AG09309 (cell line): ENCODE results near the gene MTF1.

Experiments used
- DNase-seq: peaks from one replicate; pipeline ENCODE4 v3.0.0-alpha.2; 2010; ENCODE audit warnings: low read depth
- H3K4me3 ChIP-seq: 2 replicates; pipeline ENCODE4 v1.5.1; 2011; ENCODE audit warnings: mild to moderate bottlenecking, low read depth, low read length, moderate library complexity; ENCODE audit not compliant: control insufficient read depth
- CTCF ChIP-seq: IDR thresholded peaks from 2 replicates; pipeline ENCODE4 v1.5.1; 2011; ENCODE audit warnings: mild to moderate bottlenecking, low read depth, low read length, inconsistent platforms; ENCODE audit not compliant: insufficient read depth, control insufficient read depth; ENCODE audit errors: missing control alignments

Gene MTF1

GRCh38 chr1:37845049-37845646 is 14.2 kb downstream of the MTF1 start:
- DNase-seq, result no peak
- TF ChIP-seq CTCF, result no peak
- H3K4me3 ChIP-seq, result no peak overlapping the region

- no peak for DNase-seq
- no peak for TF ChIP-seq CTCF
- H3K4me3 ChIP-seq, result no peak overlapping the region
Measured at GRCh38 chr1:37844536-37844935, 14.9 kb downstream of the MTF1 start.

GRCh38 chr1:37841652-37842051 is 17.7 kb downstream of the MTF1 start:
- no peak for DNase-seq
- no peak overlapping the region for H3K4me3 ChIP-seq
- no peak for TF ChIP-seq CTCF

- DNase-seq, result no peak
- TF ChIP-seq CTCF, result no peak
Measured at GRCh38 chr1:37840711-37841110, 18.7 kb downstream of the MTF1 start.

GRCh38 chr1:37839676-37840075 is 19.7 kb downstream of the MTF1 start:
- no peak for TF ChIP-seq CTCF
- no peak for DNase-seq
- no peak overlapping the region for H3K4me3 ChIP-seq

More at GRCh38 chr1:37840711-37841110, 18.7 kb downstream of the MTF1 start:
- H3K4me3 ChIP-seq, result no peak overlapping the region

- TF ChIP-seq CTCF, result no peak
- DNase-seq, result no peak
- no peak overlapping the region for H3K4me3 ChIP-seq
Measured at GRCh38 chr1:37836788-37837187, 22.6 kb downstream of the MTF1 start.

GRCh38 chr1:37831809-37832208 is 27.6 kb downstream of the MTF1 start:
- DNase-seq, result no peak
- no peak for TF ChIP-seq CTCF
- no peak overlapping the region for H3K4me3 ChIP-seq
